GM12864 (cell line): ENCODE results near the gene EMC8.
"Not testable (repeated sequence)": the region's sequence is repeated elsewhere in the genome, so short reads cannot be mapped to it uniquely, and the experiment has no call there.

Source experiments
- DNase-seq: peaks from one replicate; pipeline ENCODE4 v3.0.0-alpha.2; 2011; ENCODE audit warnings: low read depth
- H3K4me3 ChIP-seq: 2 replicates; pipeline ENCODE4 v1.5.1; 2011; ENCODE audit warnings: mild to moderate bottlenecking, low read depth, low read length, control low read depth
- CTCF ChIP-seq: IDR thresholded peaks from 2 replicates; pipeline ENCODE4 v1.5.1; 2011; ENCODE audit warnings: low read depth, mild to moderate bottlenecking, moderate library complexity, low read length, control low read depth, inconsistent platforms; ENCODE audit errors: missing control alignments

The EMC8 gene

GRCh38 chr16:85839681-85840240, 40.4 kb upstream of the EMC8 start:
- no peak for DNase-seq

GRCh38 chr16:85838876-85839585, 39.7 kb upstream of the EMC8 start:
- no peak for TF ChIP-seq CTCF
- no peak for DNase-seq
- H3K4me3 ChIP-seq, result no peak overlapping the region

More at GRCh38 chr16:85839681-85840240, 40.4 kb upstream of the EMC8 start:
- TF ChIP-seq CTCF, result no peak
- no peak overlapping the region for H3K4me3 ChIP-seq

- no peak for DNase-seq
- no peak overlapping the region for H3K4me3 ChIP-seq
- no peak for TF ChIP-seq CTCF
Observed at GRCh38 chr16:85838381-85838780, 39.0 kb upstream of the EMC8 start.

- not testable (repeated sequence) for H3K4me3 ChIP-seq, DNase-seq
Observed at GRCh38 chr16:85837654-85838053, 38.3 kb upstream of the EMC8 start.

- no peak overlapping the region for H3K4me3 ChIP-seq
- no peak for DNase-seq
- TF ChIP-seq CTCF, result no peak
Observed at GRCh38 chr16:85836706-85837582, 37.6 kb upstream of the EMC8 start.

GRCh38 chr16:85835956-85836705, 36.8 kb upstream of the EMC8 start:
- no peak overlapping the region for H3K4me3 ChIP-seq
- TF ChIP-seq CTCF, result no peak
- DNase-seq, result no peak

GRCh38 chr16:85835227-85835751, 35.9 kb upstream of the EMC8 start:
- H3K4me3 ChIP-seq, result no peak overlapping the region
- no peak for DNase-seq
- TF ChIP-seq CTCF, result no peak
